Erythroblast (primary cell): ENCODE results near the gene BTNL8.

ENCODE experiments used
- GATA1 ChIP-seq: IDR thresholded peaks from 2 replicates; pipeline ENCODE4 v1.6.1; 2011; ENCODE audit warnings: low read depth, mild to moderate bottlenecking, control low read depth, low read length, moderate library complexity
- POLR2A ChIP-seq: IDR thresholded peaks from 2 replicates; pipeline ENCODE4 v1.6.1; 2011; ENCODE audit warnings: mild to moderate bottlenecking, low read length

DNA sequence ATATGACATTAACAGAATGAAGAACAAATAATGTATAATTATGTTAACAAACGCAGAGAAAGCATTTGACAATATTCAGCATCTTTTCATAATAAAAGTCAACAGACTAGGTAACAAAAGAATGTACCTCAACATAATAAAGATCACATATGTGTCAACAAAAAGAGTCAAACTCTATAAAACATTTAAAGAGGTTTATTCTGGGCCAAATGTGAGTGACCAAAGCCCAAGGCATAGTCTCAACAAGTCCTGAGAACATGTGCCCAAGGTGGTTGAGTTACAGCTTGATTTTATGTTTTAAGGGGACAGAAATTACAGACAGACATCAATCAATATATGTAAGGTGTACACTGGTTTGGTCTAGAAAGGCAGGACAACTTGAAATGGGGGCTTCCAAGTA is 19.4 kb downstream of the BTNL8 start:
- TF ChIP-seq POLR2A = no peak
- no peak for TF ChIP-seq GATA1
